ENCODE measurements around the gene FOXP2.

Gene FOXP2

DNA sequence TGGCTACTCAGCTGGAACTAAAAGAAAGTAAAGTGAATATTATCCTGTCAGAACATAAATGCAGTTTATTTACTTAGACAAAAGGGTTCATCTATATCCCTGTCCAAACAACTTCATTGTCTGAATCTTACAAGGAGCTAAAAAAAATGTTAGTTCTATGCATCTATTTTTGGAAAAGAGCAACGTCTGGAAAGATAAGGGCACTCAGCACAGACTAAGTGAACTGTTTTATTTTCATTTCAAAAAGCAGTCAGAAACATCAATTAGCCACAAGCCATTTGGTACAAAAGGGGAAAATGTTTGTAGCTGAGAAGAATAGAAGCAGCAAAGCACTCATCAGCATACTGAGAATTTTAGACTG, 245.5 kb downstream of the FOXP2 start:
- no peak for DNase-seq

DNA sequence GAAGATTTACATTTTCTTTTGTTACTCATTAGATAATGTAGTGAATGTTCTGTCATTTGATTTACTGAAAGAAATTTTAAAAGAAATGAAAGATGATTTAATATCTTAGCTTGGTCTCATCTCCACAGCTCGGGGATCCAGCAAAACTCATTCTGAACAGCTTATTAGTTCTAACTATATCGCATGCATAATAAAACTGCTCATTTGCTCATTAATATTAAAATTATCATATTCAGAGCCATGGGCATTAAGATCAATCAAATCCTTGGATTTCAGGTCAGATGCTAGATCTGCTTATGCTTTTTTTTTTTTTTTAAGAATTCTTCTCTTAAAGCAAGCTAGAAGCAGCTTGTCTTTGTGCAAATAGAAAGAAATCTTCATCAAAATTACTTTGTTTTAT, 246.1 kb downstream of the FOXP2 start:
- no peak for DNase-seq

DNA sequence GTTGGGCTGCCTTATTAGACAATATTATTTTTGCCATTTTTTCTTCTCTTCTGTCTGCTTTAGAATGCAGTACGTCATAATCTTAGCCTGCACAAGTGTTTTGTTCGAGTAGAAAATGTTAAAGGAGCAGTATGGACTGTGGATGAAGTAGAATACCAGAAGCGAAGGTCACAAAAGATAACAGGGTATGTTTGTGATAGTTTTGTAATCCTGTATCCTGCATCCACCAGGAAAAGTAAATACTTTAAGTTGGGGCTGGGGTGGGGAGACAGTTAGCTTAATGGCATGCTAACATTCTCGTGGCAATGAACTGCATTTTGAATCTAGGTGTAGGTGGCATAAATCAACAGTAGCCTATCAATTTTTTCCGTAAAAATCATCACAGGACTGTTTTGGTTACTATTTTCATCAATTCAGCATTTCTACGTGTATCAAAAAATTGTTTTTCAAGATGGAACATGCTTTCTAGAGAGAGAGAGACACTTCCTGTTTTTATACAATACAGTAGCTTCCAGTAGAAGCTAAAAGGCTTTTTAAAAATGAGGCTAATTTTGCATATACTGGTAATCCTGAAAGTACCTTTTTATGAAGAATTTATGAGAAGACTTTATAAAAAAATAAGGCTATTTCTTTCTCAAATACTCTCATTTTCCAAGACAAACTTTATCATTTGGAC, 247.5 kb downstream of the FOXP2 start:
- no peak for DNase-seq

DNA sequence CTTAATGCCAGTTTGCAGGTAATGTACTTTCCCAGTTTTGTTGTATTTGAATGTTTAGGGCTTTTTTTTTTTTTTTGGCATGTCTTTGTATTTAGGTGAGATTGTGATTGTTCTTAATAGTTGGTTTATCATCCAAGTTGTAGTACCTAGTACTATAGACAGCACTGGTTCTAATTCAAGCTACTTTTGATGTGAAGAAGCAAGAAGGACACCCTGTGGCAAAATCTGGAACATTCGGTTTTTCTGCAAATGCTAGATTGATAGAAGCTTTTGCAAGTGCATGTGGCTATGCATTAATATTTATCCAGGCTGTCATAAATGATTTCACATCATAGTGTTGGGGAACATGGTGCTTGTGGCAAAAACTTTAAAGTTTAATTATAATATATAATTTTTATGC, 248.9 kb downstream of the FOXP2 start:
- no peak for DNase-seq

DNA sequence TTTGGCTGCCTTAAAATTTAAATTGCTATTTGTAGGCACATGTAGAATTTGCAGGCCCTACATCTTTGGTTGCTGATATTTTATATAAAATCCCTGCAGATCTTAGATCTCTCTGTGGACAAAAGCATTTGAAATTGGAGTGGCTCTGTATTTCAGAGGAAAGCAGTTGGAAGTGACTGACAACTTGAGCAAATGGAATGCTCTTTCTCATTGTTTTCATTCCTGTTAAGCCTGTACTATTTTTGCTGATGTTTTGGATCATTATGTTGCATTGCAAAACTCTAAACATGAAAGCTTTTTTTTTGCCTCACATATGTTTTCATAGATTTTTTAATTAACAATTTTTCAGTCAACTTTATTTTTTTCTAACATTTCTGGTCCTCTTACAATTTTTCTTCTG, 256.1 kb downstream of the FOXP2 start:
- DNase-seq = no peak

DNA sequence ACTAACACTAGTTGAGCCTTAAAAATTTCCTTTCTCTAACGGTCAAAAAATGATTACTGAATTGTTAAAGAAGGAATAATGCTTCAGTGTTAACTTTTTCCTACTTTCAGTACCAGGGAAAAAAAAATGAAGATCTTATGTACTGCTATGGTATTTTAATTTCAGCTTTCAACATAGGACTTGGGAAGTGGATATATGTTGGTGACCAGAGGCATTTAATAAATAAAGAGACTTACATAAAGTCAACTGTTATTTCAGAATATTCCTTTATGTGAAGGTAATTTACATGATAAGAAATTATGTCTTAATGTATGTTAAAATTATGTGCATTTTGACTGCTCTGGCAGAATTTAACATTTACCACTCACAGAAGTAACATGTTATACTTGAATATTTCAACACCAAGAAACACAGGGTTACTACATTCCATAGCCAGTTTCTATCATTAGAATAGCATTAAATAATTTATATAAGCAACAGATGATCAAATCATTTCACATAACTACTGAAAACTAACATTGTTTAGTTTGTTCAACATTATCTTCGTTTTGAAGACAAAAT, 257.0 kb downstream of the FOXP2 start:
- no peak for DNase-seq

DNA sequence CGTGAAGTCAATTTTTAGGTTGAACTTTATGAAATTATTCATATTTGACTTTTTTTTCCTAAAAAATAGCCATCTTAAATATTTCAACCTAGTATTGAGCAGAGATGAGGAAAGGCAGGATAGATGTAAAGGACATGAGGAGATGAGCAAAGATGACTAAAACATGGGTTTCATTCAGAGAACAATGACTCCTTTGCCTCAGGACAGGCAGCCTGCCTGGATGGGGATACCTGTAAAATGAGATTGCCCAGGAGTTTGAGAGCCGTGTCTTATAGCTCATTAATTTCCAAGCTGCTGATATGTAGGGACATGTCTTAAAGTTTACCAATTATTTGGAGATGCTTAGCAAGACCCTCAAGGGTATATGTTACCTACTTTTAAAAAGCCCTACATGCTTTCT, 263.5 kb downstream of the FOXP2 start:
- no peak for DNase-seq

DNA sequence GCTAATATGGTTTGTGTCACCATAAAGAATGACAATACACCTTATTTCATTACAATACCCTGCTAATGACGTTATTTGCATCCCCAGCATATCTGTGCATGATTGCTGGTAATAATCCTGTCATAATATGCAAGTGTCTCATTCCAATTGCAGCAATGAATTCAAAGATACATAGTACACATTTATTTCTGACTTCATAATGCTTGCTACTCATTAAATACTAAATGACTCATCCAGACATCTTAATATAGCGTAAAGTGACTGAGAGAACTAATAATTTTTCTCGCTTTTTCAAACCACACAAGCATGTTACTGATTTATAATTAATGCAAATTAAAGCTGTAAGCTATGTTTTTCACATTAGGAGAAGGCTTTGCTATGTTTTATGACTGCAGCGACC, 272.6 kb downstream of the FOXP2 start:
- no peak for DNase-seq

DNA sequence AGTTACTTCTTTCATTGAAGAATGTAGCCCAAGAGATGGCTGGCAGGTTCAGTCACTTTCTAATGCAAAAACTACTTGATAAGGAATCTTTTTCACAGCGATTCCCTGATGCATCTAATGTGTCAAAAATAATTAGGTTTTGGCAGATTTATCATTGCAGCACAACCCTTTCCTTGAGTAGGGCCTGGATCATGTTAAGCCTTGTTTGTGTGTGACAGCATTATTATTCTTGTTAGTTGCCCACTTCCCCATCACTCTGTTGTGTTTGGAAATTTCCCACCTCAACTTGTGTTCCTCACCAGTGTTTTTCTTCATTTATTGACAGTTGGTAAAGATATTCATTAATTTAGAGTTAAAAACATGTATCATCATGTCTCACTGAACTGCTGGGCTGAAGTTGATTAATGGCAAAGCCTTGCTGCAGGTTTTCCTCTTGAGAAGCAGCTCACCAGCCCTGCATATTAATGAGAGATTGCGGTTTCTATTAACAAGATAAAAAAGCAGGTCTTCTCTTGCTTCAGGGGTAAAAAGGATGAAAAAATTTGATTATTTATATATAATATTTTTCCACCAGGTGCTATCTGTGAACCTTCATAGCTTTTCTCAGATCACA, 273.9 kb downstream of the FOXP2 start:
- DNase-seq = no peak

DNA sequence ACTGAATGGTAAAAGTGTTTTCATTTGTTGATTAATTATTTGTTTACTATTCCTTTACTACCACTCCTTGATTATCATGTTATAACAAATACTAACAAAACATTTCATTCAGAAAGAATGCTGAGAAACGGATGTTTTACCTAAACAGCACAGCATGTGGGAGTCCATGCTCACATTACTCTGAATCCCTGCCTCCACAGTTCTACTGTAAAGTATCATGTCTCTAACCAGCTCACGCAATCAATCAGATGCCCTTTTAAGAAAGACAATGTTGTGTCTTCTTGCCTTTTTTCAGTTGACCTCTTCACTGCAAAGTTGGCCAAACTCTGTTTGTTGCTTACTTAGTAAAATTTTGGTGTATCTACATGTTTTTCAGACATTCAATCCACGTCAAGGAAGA, 274.8 kb downstream of the FOXP2 start:
- DNase-seq = no peak

DNA sequence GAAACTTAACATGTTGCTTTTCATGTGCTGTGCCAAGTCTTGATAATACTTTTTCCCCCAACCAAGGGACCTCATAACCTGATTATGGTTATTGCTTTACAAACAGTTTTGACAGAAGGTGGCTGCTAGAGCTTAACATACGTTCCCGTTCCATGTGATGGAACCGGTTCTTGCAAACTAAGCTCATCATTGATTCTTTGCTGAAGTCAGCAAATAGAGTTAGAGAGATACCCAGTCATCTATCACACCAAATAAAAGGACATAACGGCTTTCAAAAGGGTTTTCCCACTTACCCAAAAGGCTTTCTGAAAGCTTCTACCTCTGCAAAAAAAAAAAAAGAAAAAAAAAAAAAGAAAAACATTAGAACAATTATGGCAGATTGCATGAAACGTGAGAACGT, 277.0 kb downstream of the FOXP2 start:
- DNase-seq = no peak

DNA sequence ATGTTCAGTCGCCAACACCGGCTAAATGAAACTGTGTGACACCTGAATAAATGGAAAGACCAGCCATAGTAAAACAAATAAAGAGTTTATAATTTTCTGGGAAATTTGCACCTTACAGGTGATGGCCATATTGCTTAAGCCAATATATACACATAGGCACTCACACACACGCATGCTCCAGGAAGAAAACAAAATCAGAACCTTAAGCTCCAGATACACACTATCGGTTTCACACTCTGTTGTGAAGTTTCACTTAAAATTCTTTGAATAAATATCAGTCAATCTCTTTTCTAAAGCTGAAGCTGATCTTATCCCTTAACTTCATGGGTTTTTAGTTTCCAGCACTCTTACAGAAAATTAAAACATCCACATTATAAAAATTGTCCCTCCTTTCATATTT, 280.6 kb downstream of the FOXP2 start:
- no peak for DNase-seq

DNA sequence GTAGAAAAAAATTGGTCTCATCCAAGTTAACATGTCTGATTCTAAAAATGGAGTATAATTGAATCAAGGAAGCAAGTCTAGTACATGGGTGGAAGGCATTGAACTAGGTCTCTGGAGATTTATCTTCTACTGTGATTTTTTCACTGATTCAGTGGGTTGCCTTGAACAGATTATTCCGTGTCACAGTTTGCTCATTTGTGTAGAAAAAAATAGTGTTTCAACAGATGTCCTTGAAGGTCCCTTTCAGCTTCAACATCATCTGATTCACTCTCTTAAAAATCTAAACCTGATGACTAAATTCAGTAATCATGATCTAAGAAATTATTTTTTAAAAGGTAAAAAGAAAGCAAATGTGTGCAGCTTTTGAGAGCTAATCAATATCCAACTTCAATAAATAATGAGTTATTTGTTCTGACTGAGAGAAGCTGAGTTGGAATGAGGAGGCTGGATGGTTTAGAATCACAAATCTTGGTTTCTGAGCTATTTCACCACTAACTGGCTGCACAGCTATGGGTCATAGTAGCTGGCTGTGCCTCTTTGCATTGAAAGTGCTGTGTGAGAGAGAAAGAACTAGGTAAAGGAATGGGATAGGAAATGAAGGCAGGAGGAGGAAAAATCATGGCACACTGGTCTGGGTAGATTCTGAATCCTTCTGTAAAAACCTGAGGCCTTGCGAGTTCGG, 285.8 kb downstream of the FOXP2 start:
- DNase-seq = no peak

DNA sequence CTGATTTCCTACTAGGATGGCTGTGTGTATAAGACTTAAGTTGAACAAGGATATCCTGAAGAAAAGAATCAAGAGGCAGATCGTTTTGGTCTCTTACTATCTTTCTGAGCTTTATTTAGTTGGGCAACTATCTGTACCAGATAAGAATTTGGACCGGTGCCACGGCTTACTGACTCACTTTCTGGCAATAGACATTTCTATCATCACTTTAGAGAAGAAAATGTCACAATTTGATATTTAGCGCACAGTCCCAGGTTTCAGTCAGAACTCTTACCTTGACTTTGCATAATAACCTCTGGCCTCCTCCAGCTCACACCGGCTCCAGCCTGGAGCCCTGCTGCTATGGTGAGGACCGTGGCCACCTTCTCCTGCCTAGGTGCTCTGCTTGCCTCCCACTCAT, 289.1 kb downstream of the FOXP2 start:
- no peak for DNase-seq

DNA sequence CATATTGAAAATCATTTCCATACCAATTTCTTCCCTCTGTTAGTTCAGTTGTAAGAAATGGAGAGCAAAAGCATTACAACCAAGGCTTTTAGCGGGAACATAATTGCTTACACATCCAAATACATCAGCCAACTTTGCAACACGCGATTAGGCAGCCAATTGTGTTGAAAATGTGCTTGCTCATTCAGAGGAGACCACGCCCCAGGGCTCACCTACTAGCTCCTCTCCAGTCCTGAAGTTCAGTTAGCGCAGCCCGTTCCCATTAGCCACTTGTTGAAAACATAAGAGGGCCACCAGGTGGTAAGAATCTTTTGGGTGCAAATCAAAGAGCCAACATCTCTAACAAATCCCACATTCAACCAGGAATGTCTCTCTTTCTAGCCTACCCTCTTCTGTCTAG, 294.0 kb downstream of the FOXP2 start:
- no peak for DNase-seq

DNA sequence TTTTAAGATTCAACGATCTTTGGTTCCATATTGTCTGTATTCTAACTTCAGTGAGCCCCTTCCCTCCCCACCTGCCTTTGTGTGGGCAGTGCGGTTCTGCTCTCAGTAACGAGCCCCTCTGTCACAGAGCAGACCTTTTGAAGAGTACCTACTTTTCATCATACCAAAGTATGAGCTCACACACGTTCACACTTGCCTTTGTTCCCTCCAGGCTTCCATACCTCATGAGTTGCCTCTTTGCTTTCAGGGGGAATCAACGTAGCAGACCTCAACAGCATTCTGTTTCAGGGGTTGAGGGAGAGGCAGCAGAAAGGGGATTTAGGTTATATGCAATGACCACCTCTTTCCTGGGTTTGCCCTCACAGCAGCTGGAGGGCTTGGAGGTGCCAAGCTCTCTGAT, 295.9 kb downstream of the FOXP2 start:
- DNase-seq = no peak

DNA sequence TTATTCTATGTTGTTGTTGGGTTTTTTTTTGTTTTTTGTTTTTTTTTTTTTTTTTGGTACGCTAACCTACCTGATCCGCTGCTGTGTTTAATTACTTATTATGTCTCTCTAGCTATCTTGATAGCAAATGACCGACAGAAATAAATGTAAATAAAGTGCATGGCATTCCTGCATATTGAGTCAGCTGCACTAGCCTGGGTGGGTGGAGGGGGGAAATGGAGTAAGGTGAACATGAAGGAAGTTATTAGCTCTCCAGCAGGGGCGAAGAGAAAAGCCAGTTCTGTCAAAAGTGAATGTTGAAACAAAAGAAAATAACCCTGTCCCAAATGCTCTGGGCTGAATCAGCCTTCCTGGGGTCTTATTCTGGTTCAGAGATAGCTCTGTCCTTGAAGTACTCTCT, 296.6 kb downstream of the FOXP2 start:
- DNase-seq = no peak

DNA sequence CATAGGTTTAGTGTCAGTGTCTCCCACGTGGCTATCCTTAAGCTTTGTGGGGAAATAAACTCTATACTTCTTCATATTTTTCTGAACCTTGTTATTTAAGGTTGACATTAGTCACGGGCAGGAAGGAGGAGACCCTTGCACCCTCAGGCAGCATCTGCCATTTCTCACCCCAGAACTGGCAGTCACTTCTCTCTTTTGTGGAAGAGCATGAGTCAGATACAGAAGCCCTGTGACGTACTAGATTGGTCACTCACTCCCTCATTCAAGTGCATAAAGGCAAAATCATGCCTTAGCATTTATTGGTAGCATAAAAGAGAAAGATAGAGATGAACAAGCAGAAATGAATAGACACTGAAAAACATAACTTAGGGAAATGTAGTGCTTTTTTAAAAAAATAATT, 301.3 kb downstream of the FOXP2 start:
- no peak for DNase-seq

DNA sequence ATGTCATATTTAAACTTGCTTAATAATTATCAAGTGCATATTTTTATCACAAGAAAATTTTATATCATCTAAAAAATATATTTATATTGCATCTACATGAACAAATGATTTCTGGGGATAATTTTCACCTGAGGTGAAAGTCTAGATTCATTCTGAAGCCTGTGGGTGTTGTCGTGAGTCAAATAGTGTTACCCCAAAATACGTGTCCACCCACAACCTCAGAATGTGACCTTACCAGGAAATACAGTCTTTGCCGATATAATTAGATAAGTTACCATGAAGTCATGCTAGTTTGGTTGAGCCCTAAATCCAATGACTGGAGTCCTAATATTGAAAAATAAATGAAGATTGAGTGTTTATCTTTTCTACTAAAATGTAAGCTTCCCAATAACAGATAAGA, 304.2 kb downstream of the FOXP2 start:
- DNase-seq = no peak

DNA sequence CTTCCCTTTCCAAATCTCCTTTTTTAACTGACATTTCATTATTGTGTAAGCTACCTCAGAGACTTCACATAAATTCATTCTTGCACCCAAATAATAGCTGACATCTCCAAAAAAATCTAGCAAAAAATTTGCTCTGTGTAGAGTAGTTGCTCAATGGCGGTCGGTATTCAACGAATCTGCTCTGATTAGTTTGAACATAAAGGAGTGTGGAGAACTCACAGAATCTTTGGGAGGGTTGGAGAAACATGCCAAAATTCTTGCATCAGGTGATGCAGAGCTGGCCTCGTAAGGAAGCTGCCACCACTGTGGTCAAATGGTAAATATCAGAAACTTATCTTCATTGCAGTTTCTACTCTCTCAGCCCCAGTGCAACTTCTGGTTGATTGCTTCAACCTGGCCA, 306.1 kb downstream of the FOXP2 start:
- DNase-seq = no peak

DNA sequence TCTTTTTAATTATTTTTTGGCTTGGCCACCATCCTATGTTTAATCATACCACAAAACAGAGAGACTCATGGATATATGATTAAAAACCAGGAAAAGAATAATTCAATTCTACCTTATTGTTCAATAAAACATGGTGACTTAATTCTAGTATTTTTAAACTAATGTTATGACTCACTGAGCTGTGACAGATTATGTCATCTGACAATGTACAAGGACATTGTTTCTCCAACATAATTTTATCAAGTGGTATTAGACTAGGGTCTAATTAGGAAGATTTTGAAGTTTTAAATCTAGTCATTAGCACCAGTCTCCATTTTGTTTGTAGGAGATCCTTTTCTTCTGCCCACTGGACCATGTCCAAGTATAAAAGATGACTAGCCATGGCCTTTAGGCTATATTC, 307.9 kb downstream of the FOXP2 start:
- DNase-seq = no peak

DNA sequence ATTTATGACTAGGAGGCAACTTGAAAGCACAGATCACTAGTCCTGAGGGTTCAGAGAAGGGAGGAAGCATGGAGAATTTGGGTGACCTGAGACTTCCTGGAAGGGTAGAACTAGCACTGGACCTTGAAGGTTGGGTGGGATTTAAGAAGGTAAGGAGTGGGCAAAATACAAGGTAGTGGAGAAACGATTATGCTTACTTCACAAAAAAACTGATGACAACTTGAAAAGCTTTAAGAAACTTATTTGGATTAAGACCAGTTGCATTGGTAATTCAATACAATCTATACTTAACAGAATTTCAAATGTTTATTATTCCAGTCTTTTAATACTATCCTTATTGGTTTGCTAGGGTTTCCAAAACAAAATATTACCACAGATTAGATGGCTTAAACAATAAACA, 308.7 kb downstream of the FOXP2 start:
- no peak for DNase-seq

DNA sequence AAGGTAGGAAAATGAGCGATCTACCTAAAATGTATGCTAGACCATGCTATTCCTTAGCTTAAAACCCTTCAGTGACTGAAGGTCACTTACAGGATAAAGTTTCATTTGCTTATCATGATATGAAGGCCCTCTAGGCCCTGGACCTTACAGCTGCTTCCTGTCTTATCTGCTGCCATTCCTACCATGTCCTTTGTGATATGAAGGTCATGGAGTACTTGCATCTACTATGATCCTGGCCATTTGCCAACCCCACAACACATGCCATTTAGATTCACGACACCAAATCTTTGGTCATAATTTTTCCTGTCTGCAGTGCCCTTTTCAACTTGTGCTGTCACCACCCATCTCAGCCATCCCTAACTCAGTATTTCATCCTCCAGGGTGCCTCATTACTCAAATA, 325.5 kb downstream of the FOXP2 start:
- no peak for DNase-seq

DNA sequence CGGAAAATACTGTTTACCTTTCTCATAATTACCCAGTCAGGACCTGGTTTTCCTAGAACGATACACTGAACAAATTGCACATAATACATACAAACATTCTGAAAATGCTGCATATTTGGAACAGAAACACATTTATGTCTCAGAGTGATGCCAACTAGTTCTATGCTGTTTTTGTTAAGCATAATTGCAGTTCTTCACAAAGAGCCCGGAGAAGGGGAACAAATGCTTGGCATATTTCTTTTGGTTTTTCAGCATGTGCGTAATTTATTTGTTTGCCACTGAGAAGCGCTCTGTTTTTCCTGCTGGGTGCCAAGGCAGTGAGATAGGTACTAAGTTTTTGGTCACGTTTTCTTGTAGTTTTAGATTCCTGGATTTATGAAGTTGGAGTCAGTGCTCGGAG, 326.3 kb downstream of the FOXP2 start:
- no peak for DNase-seq

DNA sequence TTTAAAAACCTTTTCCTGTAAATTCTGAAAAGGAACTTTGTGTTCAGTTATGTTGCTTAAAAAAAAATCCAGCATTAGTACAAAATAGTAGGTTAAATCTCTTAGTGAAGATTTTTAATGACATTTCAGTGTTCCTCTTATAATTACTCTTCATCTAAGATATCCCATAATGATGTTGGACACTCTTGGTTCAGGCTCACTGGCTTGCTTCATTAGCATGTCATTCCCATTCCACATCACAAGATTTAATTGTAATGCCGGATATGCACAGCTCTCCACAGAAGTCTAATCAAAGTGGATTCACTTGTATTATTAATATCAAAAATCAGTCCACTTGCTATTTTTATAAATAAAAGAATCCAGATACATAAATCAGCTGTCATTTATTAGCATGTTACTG, 327.3 kb downstream of the FOXP2 start:
- DNase-seq = no peak
